CD4-positive, CD25-positive, alpha-beta regulatory T cell (primary cell): Measurements from ENCODE around the gene GNAS. TPM values are rescaled to one million over a fixed set of nuclear protein-coding genes. Genes with fewer than 3 reads are reported as not detected.

Experiments
- ATAC-seq, 2 donors: fragments of 150-1000 bp; cut with Tn5 transposase; one replicate each; pipeline ENCODE4 v1.10.0; 2021; ENCODE audit warnings: low read depth in 2 of 2, moderate number of reproducible peaks in 2 of 2, moderate library complexity in 1 of 2
- DNase-seq, 3 donors: peaks; one replicate each; pipeline versions ENCODE4 v3.0.0 to v3.0.0-alpha.2; 2012 to 2022; ENCODE audit warnings: mixed read lengths in 1 of 3
- H3K27ac ChIP-seq: one replicate; pipeline ENCODE4 v1.7.0; 2013; ENCODE audit warnings: mild to moderate bottlenecking, low read length; ENCODE audit not compliant: insufficient read depth, poor library complexity, severe bottlenecking
- H3K27me3 ChIP-seq: one replicate; pipeline ENCODE4 v1.7.0; 2013; ENCODE audit warnings: low read length; ENCODE audit not compliant: control insufficient read depth, insufficient read depth
- H3K36me3 ChIP-seq: one replicate; pipeline ENCODE4 v1.7.0; 2013; ENCODE audit warnings: mild to moderate bottlenecking, low read length, moderate library complexity; ENCODE audit not compliant: control insufficient read depth, insufficient read depth
- H3K4me1 ChIP-seq: 2 replicates; pipeline ENCODE4 v1.7.0; 2013; ENCODE audit warnings: mild to moderate bottlenecking, low read length; ENCODE audit not compliant: insufficient read depth, control insufficient read depth, poor library complexity, severe bottlenecking
- H3K4me3 ChIP-seq: one replicate; pipeline ENCODE4 v1.7.0; 2013; ENCODE audit warnings: low read depth, mild to moderate bottlenecking, low read length, moderate library complexity
- H3K9me3 ChIP-seq, 2 experiments: 1 replicate in 1 of 2; 2 replicates in 1 of 2; pipeline ENCODE4 v1.7.0; 2013; ENCODE audit warnings: low read length in 2 of 2, mild to moderate bottlenecking in 1 of 2, moderate library complexity in 1 of 2; ENCODE audit not compliant: control insufficient read depth in 2 of 2
- H3K27ac Mint-ChIP-seq, 3 donors: one replicate each; pipeline ENCODE4 v1.8.0; 2020 to 2022; ENCODE audit warnings: mild to moderate bottlenecking in 3 of 3, mixed read lengths in 3 of 3, moderate library complexity in 2 of 3
- H3K27me3 Mint-ChIP-seq: one replicate; pipeline ENCODE4 v1.8.0; 2022; ENCODE audit warnings: mild to moderate bottlenecking, mixed read lengths
- H3K36me3 Mint-ChIP-seq: one replicate; pipeline ENCODE4 v1.8.0; 2020; ENCODE audit warnings: mixed read lengths
- H3K4me1 Mint-ChIP-seq, 4 donors: one replicate each; pipeline ENCODE4 v1.8.0; 2020 to 2022; ENCODE audit warnings: mixed read lengths in 4 of 4, mild to moderate bottlenecking in 1 of 4
- H3K4me3 Mint-ChIP-seq, 4 donors: one replicate each; pipeline ENCODE4 v1.8.0; 2020 to 2022; ENCODE audit warnings: mild to moderate bottlenecking in 4 of 4, mixed read lengths in 4 of 4, moderate library complexity in 3 of 4
- H3K9me3 Mint-ChIP-seq, 7 donors: one replicate each; pipeline ENCODE4 v1.8.0; 2020 to 2022; ENCODE audit warnings: mixed read lengths in 7 of 7, mild to moderate bottlenecking in 3 of 7, moderate library complexity in 2 of 7
- polyA plus RNA-seq, 4 donors: library from polyadenylated mRNA; unstranded; fragments of 300-500 nt; fragmentation: Illumina TruSeq; gene quantifications; one replicate each; pipeline ENCODE4 v1.2.3, GENCODE V29; 2021
- total RNA-seq: library from RNA; stranded (reverse); gene quantifications from one replicate; pipeline ENCODE4 v1.2.3, GENCODE V29; 2022

GNAS gene
- total and polyA plus RNA-seq, 5 donors from 2014 or later: 127 to 890 (median 165) TPM

GRCh38 chr20:58911309-58911708, 58.8 kb downstream of the GNAS start:
- Mint-ChIP-seq H3K4me1 (peaks cover 16 to 36% (median 24%) of the 10 kb centered on the region in 4 donors), H3K27ac (no peak overlapping the region), H3K36me3 (peaks cover 40% of the 10 kb centered on the region), H3K27me3 (peaks cover 8% of the 10 kb centered on the region), H3K9me3 (no peaks in the 10 kb centered on the region), H3K4me3 (peak overlapping the region in 1 of 4 donors; percentile 19)
- Histone ChIP-seq H3K27ac (no peak overlapping the region), H3K4me3 (no peak overlapping the region), H3K36me3 (peaks cover 46% of the 10 kb centered on the region), H3K27me3 (no peaks in the 10 kb centered on the region), H3K4me1 (peaks cover 23% of the 10 kb centered on the region), H3K9me3 (no peaks in the 10 kb centered on the region)
- ATAC-seq (no peak), DNase-seq (no peak)

- H3K4me1 Mint-ChIP-seq: peaks cover 12 to 31% (median 20%) of the 10 kb centered on the region in 4 donors
- DNase-seq (no peak), ATAC-seq (peak in 1 of 2 donors; percentile 9)
- peaks cover 8% of the 10 kb centered on the region for H3K27me3 Mint-ChIP-seq
- Histone ChIP-seq H3K27me3 (no peaks in the 10 kb centered on the region), H3K27ac (no peak overlapping the region), H3K9me3 (no peaks in the 10 kb centered on the region), H3K36me3 (peaks cover 42% of the 10 kb centered on the region), H3K4me3 (no peak overlapping the region), H3K4me1 (peaks cover 17% of the 10 kb centered on the region)
- peak overlapping the region in 1 of 4 donors; percentile 19 for H3K4me3 Mint-ChIP-seq
- H3K9me3 Mint-ChIP-seq: no peaks in the 10 kb centered on the region
- peaks cover 40% of the 10 kb centered on the region for H3K36me3 Mint-ChIP-seq
- H3K27ac Mint-ChIP-seq: no peak overlapping the region
These were observed 59.5 kb downstream of the GNAS start for GRCh38 chr20:58911970-58912369.

GRCh38 chr20:58913079-58913478, 60.6 kb downstream of the GNAS start:
- no peak for DNase-seq
- Histone ChIP-seq H3K4me3 (no peak overlapping the region), H3K4me1 (peaks cover 6% of the 10 kb centered on the region), H3K36me3 (peaks cover 34% of the 10 kb centered on the region), H3K27me3 (no peaks in the 10 kb centered on the region), H3K9me3 (no peaks in the 10 kb centered on the region), H3K27ac (no peak overlapping the region)
- ATAC-seq: no peak
- no peaks in the 10 kb centered on the region for H3K9me3 Mint-ChIP-seq
- H3K27me3 Mint-ChIP-seq: peaks cover 8% of the 10 kb centered on the region
- H3K36me3 Mint-ChIP-seq: peaks cover 34% of the 10 kb centered on the region
- no peak overlapping the region for H3K4me3 Mint-ChIP-seq
- no peak overlapping the region for H3K27ac Mint-ChIP-seq
- H3K4me1 Mint-ChIP-seq: peaks cover 2 to 20% (median 10%) of the 10 kb centered on the region in 4 donors

GRCh38 chr20:58918621-58919020, 66.1 kb downstream of the GNAS start:
- Histone ChIP-seq H3K36me3 (no peaks in the 10 kb centered on the region), H3K9me3 (no peaks in the 10 kb centered on the region), H3K27ac (no peak overlapping the region), H3K4me3 (no peak overlapping the region), H3K27me3 (no peaks in the 10 kb centered on the region), H3K4me1 (no peaks in the 10 kb centered on the region)
- Mint-ChIP-seq H3K36me3 (no peaks in the 10 kb centered on the region), H3K9me3 (no peaks in the 10 kb centered on the region), H3K27ac (no peak overlapping the region), H3K27me3 (peaks cover 30% of the 10 kb centered on the region), H3K4me1 (no peaks in the 10 kb centered on the region), H3K4me3 (no peak overlapping the region)
- DNase-seq (no peak), ATAC-seq (no peak)

- DNase-seq: no peak
- no peaks in the 10 kb centered on the region for H3K27me3 ChIP-seq
- no peaks in the 10 kb centered on the region for H3K4me1 ChIP-seq
- H3K36me3 Mint-ChIP-seq: no peaks in the 10 kb centered on the region
- no peaks in the 10 kb centered on the region for H3K9me3 Mint-ChIP-seq
- H3K4me3 ChIP-seq: no peak overlapping the region
- H3K27me3 Mint-ChIP-seq: peaks cover 24% of the 10 kb centered on the region
- H3K4me3 Mint-ChIP-seq: no peak overlapping the region
- H3K4me1 Mint-ChIP-seq: no peaks in the 10 kb centered on the region
- no peak overlapping the region for H3K27ac ChIP-seq
- no peaks in the 10 kb centered on the region for H3K9me3 ChIP-seq
- H3K36me3 ChIP-seq: no peaks in the 10 kb centered on the region
- ATAC-seq: no peak
- no peak overlapping the region for H3K27ac Mint-ChIP-seq
These were observed 69.0 kb downstream of the GNAS start for GRCh38 chr20:58921564-58921963.

GRCh38 chr20:58922036-58922435, 69.5 kb downstream of the GNAS start:
- no peak overlapping the region for H3K4me3 Mint-ChIP-seq

GRCh38 chr20:58923117-58923712, 70.7 kb downstream of the GNAS start:
- Mint-ChIP-seq H3K9me3 (no peaks in the 10 kb centered on the region), H3K27me3 (peaks cover 26% of the 10 kb centered on the region), H3K4me1 (no peaks in the 10 kb centered on the region), H3K36me3 (no peaks in the 10 kb centered on the region), H3K4me3 (no peak overlapping the region), H3K27ac (no peak overlapping the region)
- Histone ChIP-seq H3K4me1 (no peaks in the 10 kb centered on the region), H3K36me3 (no peaks in the 10 kb centered on the region), H3K9me3 (no peaks in the 10 kb centered on the region), H3K27me3 (no peaks in the 10 kb centered on the region), H3K27ac (no peak overlapping the region), H3K4me3 (no peak overlapping the region)
- ATAC-seq (no peak), DNase-seq (no peak)

More at GRCh38 chr20:58922036-58922435, 69.5 kb downstream of the GNAS start:
- DNase-seq (no peak), ATAC-seq (no peak)
- no peaks in the 10 kb centered on the region for H3K36me3 ChIP-seq
- no peak overlapping the region for H3K27ac Mint-ChIP-seq
- no peaks in the 10 kb centered on the region for H3K9me3 Mint-ChIP-seq
- H3K27me3 ChIP-seq: no peaks in the 10 kb centered on the region
- no peak overlapping the region for H3K4me3 ChIP-seq
- H3K27me3 Mint-ChIP-seq: peaks cover 26% of the 10 kb centered on the region
- no peak overlapping the region for H3K27ac ChIP-seq
- H3K4me1 Mint-ChIP-seq: no peaks in the 10 kb centered on the region
- H3K36me3 Mint-ChIP-seq: no peaks in the 10 kb centered on the region
- H3K9me3 ChIP-seq: no peaks in the 10 kb centered on the region
- H3K4me1 ChIP-seq: no peaks in the 10 kb centered on the region

GRCh38 chr20:58926802-58927489, 74.4 kb downstream of the GNAS start:
- Mint-ChIP-seq H3K4me3 (no peak overlapping the region), H3K27ac (peak overlapping the region in 1 of 3 donors; percentile 9), H3K4me1 (no peaks in the 10 kb centered on the region), H3K9me3 (no peaks in the 10 kb centered on the region), H3K36me3 (no peaks in the 10 kb centered on the region), H3K27me3 (peaks cover 18% of the 10 kb centered on the region)
- no peak overlapping the region for H3K4me3 ChIP-seq
- peaks cover 6% of the 10 kb centered on the region for H3K27me3 ChIP-seq
- no peaks in the 10 kb centered on the region for H3K9me3 ChIP-seq
- no peaks in the 10 kb centered on the region for H3K36me3 ChIP-seq
- ATAC-seq (no peak), DNase-seq (no peak)
- no peak overlapping the region for H3K27ac ChIP-seq
- H3K4me1 ChIP-seq: no peaks in the 10 kb centered on the region
